Loucy (cell line): ENCODE data around the gene MPZL1.

Source experiments
- H2AFZ ChIP-seq: fragments of 200-600 bp; sonication (generic); 2 replicates; pipeline ENCODE4 v1.6.0; 2016; ENCODE audit warnings: antibody characterized with exemption, mild to moderate bottlenecking, low read length, moderate library complexity
- H3F3A ChIP-seq: fragments of 200-600 bp; 2 replicates; pipeline ENCODE4 v1.6.0; 2016; ENCODE audit warnings: antibody characterized with exemption, low read depth, mild to moderate bottlenecking
- H3K27me3 ChIP-seq: fragments of 200-600 bp; sonication (generic); 2 replicates; pipeline ENCODE4 v1.6.1; 2014; ENCODE audit warnings: low read length, mild to moderate bottlenecking; ENCODE audit not compliant: insufficient read depth, poor library complexity, severe bottlenecking
- H3K36me3 ChIP-seq: fragments of 200-600 bp; sonication (generic); 2 replicates; pipeline ENCODE4 v1.6.1; 2016; ENCODE audit warnings: low read length; ENCODE audit not compliant: insufficient read depth
- H3K4me1 ChIP-seq: fragments of 200-600 bp; sonication (generic); 2 replicates; pipeline ENCODE4 v1.5.1; 2014; ENCODE audit warnings: low read length, mild to moderate bottlenecking; ENCODE audit not compliant: insufficient read depth, poor library complexity, severe bottlenecking
- H3K4me2 ChIP-seq: fragments of 200-600 bp; sonication (generic); 2 replicates; pipeline ENCODE4 v1.6.0; 2014; ENCODE audit warnings: antibody characterized with exemption, low read length, low read depth, mild to moderate bottlenecking; ENCODE audit not compliant: poor library complexity, severe bottlenecking
- H3K4me3 ChIP-seq: fragments of 200-600 bp; sonication (generic); 2 replicates; pipeline ENCODE4 v1.5.1; 2014; ENCODE audit warnings: low read length, mild to moderate bottlenecking, mixed read lengths; ENCODE audit not compliant: poor library complexity, severe bottlenecking
- H3K79me2 ChIP-seq: fragments of 200-600 bp; sonication (generic); 2 replicates; pipeline ENCODE4 v1.6.1; 2014; ENCODE audit warnings: low read length; ENCODE audit not compliant: insufficient read depth
- H3K9ac ChIP-seq: fragments of 200-600 bp; sonication (generic); 2 replicates; pipeline ENCODE4 v1.6.0; 2014; ENCODE audit warnings: mild to moderate bottlenecking, low read depth, low read length, moderate library complexity; ENCODE audit not compliant: poor library complexity, severe bottlenecking
- H3K9me2 ChIP-seq: fragments of 200-600 bp; sonication (generic); replicated peaks from 2 replicates; pipeline ENCODE4 v1.6.1; 2016; ENCODE audit warnings: low read depth, low read length, mixed read lengths
- H3K9me3 ChIP-seq: fragments of 200-600 bp; sonication (generic); 2 replicates; pipeline ENCODE4 v1.6.1; 2014; ENCODE audit warnings: mild to moderate bottlenecking, antibody characterized with exemption, low read length, low read depth; ENCODE audit not compliant: insufficient read depth
- H4K20me1 ChIP-seq: fragments of 200-600 bp; sonication (generic); 2 replicates; pipeline ENCODE4 v1.6.0; 2014; ENCODE audit warnings: antibody characterized with exemption, low read length, mild to moderate bottlenecking; ENCODE audit not compliant: insufficient read depth, poor library complexity, severe bottlenecking
- EZH2phosphoT487 ChIP-seq: fragments of 200-600 bp; IDR thresholded peaks from 2 replicates; pipeline ENCODE4 v1.6.1; 2018; ENCODE audit warnings: antibody characterized with exemption, mild to moderate bottlenecking, moderate library complexity, borderline replicate concordance
- TF ChIP-seq, protein P1 (sequence below): fragments of 200-600 bp; sonication (generic); conservative IDR thresholded peaks from 2 replicates; pipeline ENCODE4 v1.5.1; 2014; ENCODE audit warnings: mild to moderate bottlenecking, antibody characterized with exemption, low read length

The MPZL1 gene

GRCh38 chr1:167815650-167816049 lies 93.9 kb downstream of the MPZL1 start:
- Histone ChIP-seq H3K4me2 (no peak overlapping the region), H3K36me3 (no peaks in the 10 kb centered on the region), H3K9me2 (no peaks in the 10 kb centered on the region), H3K4me1 (no peaks in the 10 kb centered on the region), H3K27me3 (no peaks in the 10 kb centered on the region), H3K79me2 (no peaks in the 10 kb centered on the region), H3K4me3 (no peak overlapping the region), H3K9me3 (peaks cover 16% of the 10 kb centered on the region; the same call in 1 of the 2 replicates), H4K20me1 (no peaks in the 10 kb centered on the region), H2AFZ (no peak overlapping the region), H3K9ac (no peak overlapping the region), H3F3A (no peaks in the 10 kb centered on the region)
- TF ChIP-seq, protein P1, sequence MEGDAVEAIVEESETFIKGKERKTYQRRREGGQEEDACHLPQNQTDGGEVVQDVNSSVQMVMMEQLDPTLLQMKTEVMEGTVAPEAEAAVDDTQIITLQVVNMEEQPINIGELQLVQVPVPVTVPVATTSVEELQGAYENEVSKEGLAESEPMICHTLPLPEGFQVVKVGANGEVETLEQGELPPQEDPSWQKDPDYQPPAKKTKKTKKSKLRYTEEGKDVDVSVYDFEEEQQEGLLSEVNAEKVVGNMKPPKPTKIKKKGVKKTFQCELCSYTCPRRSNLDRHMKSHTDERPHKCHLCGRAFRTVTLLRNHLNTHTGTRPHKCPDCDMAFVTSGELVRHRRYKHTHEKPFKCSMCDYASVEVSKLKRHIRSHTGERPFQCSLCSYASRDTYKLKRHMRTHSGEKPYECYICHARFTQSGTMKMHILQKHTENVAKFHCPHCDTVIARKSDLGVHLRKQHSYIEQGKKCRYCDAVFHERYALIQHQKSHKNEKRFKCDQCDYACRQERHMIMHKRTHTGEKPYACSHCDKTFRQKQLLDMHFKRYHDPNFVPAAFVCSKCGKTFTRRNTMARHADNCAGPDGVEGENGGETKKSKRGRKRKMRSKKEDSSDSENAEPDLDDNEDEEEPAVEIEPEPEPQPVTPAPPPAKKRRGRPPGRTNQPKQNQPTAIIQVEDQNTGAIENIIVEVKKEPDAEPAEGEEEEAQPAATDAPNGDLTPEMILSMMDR = no peak
- no peak for TF ChIP-seq EZH2phosphoT487

- Histone ChIP-seq H2AFZ (no peak overlapping the region), H3K79me2 (no peaks in the 10 kb centered on the region), H4K20me1 (no peaks in the 10 kb centered on the region), H3K36me3 (no peaks in the 10 kb centered on the region), H3K9me3 (peaks cover 8% of the 10 kb centered on the region; the same call in 1 of the 2 replicates), H3F3A (no peaks in the 10 kb centered on the region), H3K4me2 (no peak overlapping the region), H3K9ac (no peak overlapping the region), H3K9me2 (no peaks in the 10 kb centered on the region), H3K27me3 (no peaks in the 10 kb centered on the region), H3K4me3 (no peak overlapping the region), H3K4me1 (peaks cover 11% of the 10 kb centered on the region)
- no peak for TF ChIP-seq EZH2phosphoT487
- TF ChIP-seq, protein P1 = no peak
Measured at GRCh38 chr1:167819849-167820683, 98.3 kb downstream of the MPZL1 start.

DNA sequence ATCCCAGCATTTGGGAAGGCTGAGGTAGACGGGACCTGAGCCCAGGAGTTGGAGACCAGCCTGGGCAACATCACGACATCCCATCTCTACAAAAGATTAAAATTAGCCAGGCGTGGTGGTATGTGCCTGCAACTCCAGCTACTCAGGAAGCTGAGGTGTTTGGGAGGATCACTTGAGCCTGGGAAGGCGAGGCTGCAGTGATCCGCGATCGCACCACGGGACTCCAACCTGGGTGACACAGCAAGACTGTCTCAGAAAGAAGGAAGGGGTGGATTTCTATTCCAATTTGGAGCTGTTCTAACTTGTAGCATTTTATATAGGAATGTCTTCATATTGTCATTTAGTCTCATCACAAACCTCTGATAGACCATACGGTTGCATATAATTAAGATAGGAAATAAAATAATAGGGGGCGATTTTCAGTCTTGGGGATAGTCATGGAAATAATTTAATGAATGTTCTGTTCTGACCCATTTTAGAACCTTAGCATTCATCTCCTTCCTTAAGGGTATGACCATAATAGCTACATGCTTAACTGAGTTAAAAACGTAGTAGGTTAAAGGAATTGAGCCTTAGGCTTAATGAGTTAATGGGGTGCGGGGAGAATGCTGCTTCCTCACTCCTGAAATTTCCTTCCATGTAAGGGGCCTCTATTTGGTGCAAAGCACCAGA lies 99.0 kb downstream of the MPZL1 start:
- peaks cover 11% of the 10 kb centered on the region for H3K4me1 ChIP-seq
- no peak overlapping the region for H3K4me2 ChIP-seq
- TF ChIP-seq, protein P1 = no peak
- TF ChIP-seq EZH2phosphoT487 = no peak
- H3K9me3 ChIP-seq = peaks cover under 1% of the 10 kb centered on the region; the same call in 1 of the 2 replicates
- H2AFZ ChIP-seq = no peak overlapping the region; the same call in 1 of the 2 replicates
- H3K9me2 ChIP-seq = no peaks in the 10 kb centered on the region
- no peaks in the 10 kb centered on the region for H3F3A ChIP-seq
- H3K79me2 ChIP-seq = no peaks in the 10 kb centered on the region
- no peak overlapping the region for H3K9ac ChIP-seq
- H4K20me1 ChIP-seq = no peaks in the 10 kb centered on the region
- no peaks in the 10 kb centered on the region for H3K36me3 ChIP-seq
- no peak overlapping the region for H3K4me3 ChIP-seq
- no peaks in the 10 kb centered on the region for H3K27me3 ChIP-seq
